HepG2 (cell line): ENCODE data around the gene GATAD2B. TPM values are rescaled to one million over a fixed set of nuclear protein-coding genes. Genes with fewer than 3 reads are reported as not detected.

Source experiments
- ATAC-seq: fragments of 200-7000 bp; cut with Tn5 transposase; 3 replicates; pipeline ENCODE4 v1.9.1; 2020; ENCODE audit warnings: mild to moderate bottlenecking, moderate library complexity
- BruUV-seq: library from RNA; stranded (reverse); fragments of 400-500 nt; replicated peaks from 2 replicates; lab custom pipeline; 2021; lab: Mats Ljungman, UMichigan
- CTCF ChIA-PET: fragments of 300-600 bp; formaldehyde crosslinking; extraction: SDS; loops from one replicate; lab custom pipeline; 2021; ENCODE audit warnings: low total read pairs, inconsistent platforms, low intra/inter-chr PET ratio; lab: Yijun Ruan, JAX
- POLR2A ChIA-PET: fragments of 350-600 bp; sonication (Branson Sonifier 250); formaldehyde crosslinking; loops from one replicate; lab custom pipeline; 2020; ENCODE audit warnings: antibody characterized with exemption, inconsistent platforms; lab: Yijun Ruan, JAX
- DNase-seq: peaks from one replicate; pipeline ENCODE4 v3.0.0-alpha.2; 2015; ENCODE audit warnings: low spot score
- FAIRE-seq: peaks from 3 replicates; lab custom pipeline; 2011; peaks lifted over from hg19 to GRCh38; lab: Jason Lieb, UNC
- H2AFZ ChIP-seq: one replicate; pipeline ENCODE4 v1.6.1; 2011; ENCODE audit warnings: low read length, inconsistent platforms
- H3K27ac ChIP-seq: fragments of 300-600 bp; 3 replicates; pipeline ENCODE4 v1.8.0; 2011; ENCODE audit warnings: mixed run types, mild to moderate bottlenecking, mixed read lengths, low read length, inconsistent platforms; ENCODE audit not compliant: insufficient read depth; ENCODE audit errors: extremely low read length
- H3K27me3 ChIP-seq, 2 experiments: fragments of 200-600 bp in 1 of 2; 2 replicates in 1 of 2; 3 replicates in 1 of 2; pipeline versions ENCODE4 v1.6.0 to v1.8.0; 2011; ENCODE audit warnings: low read length in 2 of 2, mild to moderate bottlenecking in 2 of 2, moderate library complexity in 2 of 2, inconsistent platforms in 1 of 2; ENCODE audit not compliant: insufficient read depth in 2 of 2, control insufficient read depth in 1 of 2
- H3K36me3 ChIP-seq, 2 experiments: fragments of 200-600 bp in 1 of 2; replicated peaks in 1 of 2; 2 replicates in 1 of 2; 3 replicates in 1 of 2; pipeline versions ENCODE4 v1.5.1 to v1.8.0; 2011; ENCODE audit warnings: low read length in 2 of 2, inconsistent platforms in 1 of 2; ENCODE audit not compliant: insufficient read depth in 2 of 2, control insufficient read depth in 1 of 2
- H3K4me1 ChIP-seq: 2 replicates; pipeline ENCODE4 v1.5.1; 2012; ENCODE audit warnings: low read length, inconsistent platforms; ENCODE audit not compliant: insufficient read depth
- H3K4me2 ChIP-seq: 2 replicates; pipeline ENCODE4 v1.6.0; 2011; ENCODE audit warnings: low read depth, low read length, inconsistent platforms
- H3K4me3 ChIP-seq, 3 experiments: fragments of 200-600 bp in 1 of 3; sonication (generic), shearing (Covaris generic) in 1 of 3; replicated peaks in 1 of 3; 2 replicates each; pipeline ENCODE4 v1.5.1; 2011 to 2016; ENCODE audit warnings: low read length in 3 of 3, inconsistent platforms in 2 of 3, low read depth in 2 of 3, mild to moderate bottlenecking in 2 of 3, control low read depth in 1 of 3, mixed read lengths in 1 of 3; ENCODE audit not compliant: insufficient read depth in 1 of 3
- H3K79me2 ChIP-seq: one replicate; pipeline ENCODE4 v1.6.1; 2011; ENCODE audit warnings: low read length, inconsistent platforms; ENCODE audit not compliant: insufficient read depth
- H3K9ac ChIP-seq: 2 replicates; pipeline ENCODE4 v1.6.0; 2011; ENCODE audit warnings: mild to moderate bottlenecking, low read depth, low read length, inconsistent platforms; ENCODE audit not compliant: insufficient read depth
- H3K9me3 ChIP-seq: 2 replicates; pipeline ENCODE4 v1.5.1; 2012; ENCODE audit warnings: mild to moderate bottlenecking, low read length
- H4K20me1 ChIP-seq: 2 replicates; pipeline ENCODE4 v1.6.0; 2011; ENCODE audit warnings: inconsistent platforms, mild to moderate bottlenecking, low read length, moderate library complexity; ENCODE audit not compliant: insufficient read depth
- ASH2L ChIP-seq: fragments of 300-600, 200-600 bp; sonication (generic); IDR thresholded peaks from 2 replicates; pipeline ENCODE4 v1.7.0; 2017; ENCODE audit warnings: low read depth, mild to moderate bottlenecking, moderate library complexity, mixed read lengths, low read length; ENCODE audit not compliant: insufficient read length
- BRCA1 ChIP-seq: sonication (generic); formaldehyde crosslinking; IDR thresholded peaks from 2 replicates; pipeline ENCODE4 v1.4.0; 2020; ENCODE audit warnings: missing genetic modification reagents
- FOXC1 ChIP-seq: sonication (generic); formaldehyde crosslinking; IDR thresholded peaks from 2 replicates; pipeline ENCODE4 v1.8.0; 2022; ENCODE audit warnings: mild to moderate bottlenecking, missing genetic modification reagents, borderline replicate concordance
- GFI1 ChIP-seq: sonication (generic); formaldehyde crosslinking; IDR thresholded peaks from 2 replicates; pipeline ENCODE4 v1.5.0; 2020; ENCODE audit warnings: missing genetic modification reagents, mild to moderate bottlenecking, borderline replicate concordance
- HNRNPUL1 ChIP-seq: fragments of 200-400 bp; formaldehyde crosslinking; IDR thresholded peaks from 2 replicates; pipeline ENCODE4 v1.6.1; 2017; ENCODE audit warnings: low read depth, mild to moderate bottlenecking, low read length, moderate library complexity
- RAD51 ChIP-seq: fragments of 450-650 bp; IDR thresholded peaks from 2 replicates; pipeline ENCODE4 v1.6.1; 2016; ENCODE audit warnings: borderline replicate concordance
- RNF219 ChIP-seq: sonication (generic); formaldehyde crosslinking; IDR thresholded peaks from 2 replicates; pipeline ENCODE4 v1.5.0; 2020; ENCODE audit warnings: mild to moderate bottlenecking, missing genetic modification reagents
- ZNF367 ChIP-seq: sonication (generic); formaldehyde crosslinking; IDR thresholded peaks from 2 replicates; pipeline ENCODE4 v1.4.0; 2020; ENCODE audit warnings: missing genetic modification reagents, borderline replicate concordance
- ZNF430 ChIP-seq: sonication (generic); formaldehyde crosslinking; IDR thresholded peaks from 2 replicates; pipeline ENCODE4 v1.9.0; 2021; ENCODE audit warnings: mild to moderate bottlenecking, missing genetic modification reagents
- ZNF572 ChIP-seq: sonication (generic); formaldehyde crosslinking; IDR thresholded peaks from 2 replicates; pipeline ENCODE4 v1.5.1; 2020; ENCODE audit warnings: mild to moderate bottlenecking, missing genetic modification reagents
- ZNF605 ChIP-seq: sonication (generic); formaldehyde crosslinking; IDR thresholded peaks from 2 replicates; pipeline ENCODE4 v1.8.0; 2022; ENCODE audit warnings: mild to moderate bottlenecking, missing genetic modification reagents
- ZNF850 ChIP-seq: sonication (generic); formaldehyde crosslinking; conservative IDR thresholded peaks from 2 replicates; pipeline ENCODE4 v1.9.0; 2021; ENCODE audit warnings: mild to moderate bottlenecking, missing genetic modification reagents
- WGBS: methylation state at CpG from one replicate; pipeline ENCODE4 v1.1.6; 2017; ENCODE audit warnings: low lambda C conversion rate; 5-methylcytosine and 5-hydroxymethylcytosine counted together
- in situ Hi-C: cut with HindIII; loops from 2 replicates; pipeline ENCODE4 v1.10.0; 2017; ENCODE audit warnings: low pct_unique_long_range_greater_than_20kb; ENCODE audit not compliant: extremely low pct_ligation_motif_present
- intact Hi-C: fragments of 100-400 bp; cut with micrococcal nuclease; formaldehyde crosslinking; loops from one replicate; pipeline ENCODE4 v1.10.0; 2022; ENCODE audit not compliant: unreplicated experiment
- polyA plus RNA-seq, 8 experiments: library from polyadenylated mRNA; depleted of rRNA in 3 of 8; stranded (reverse) in 7 of 8; unstranded in 1 of 8; fragments of >200 nt; fragmentation: Illumina TruSeq in 4 of 8; extraction: Trizol in 4 of 8; gene quantifications; 2 replicates each; pipeline versions ENCODE4 v1.2.1 to v1.2.3, GENCODE V29; 2011 to 2016; ENCODE audit warnings: low read depth in 4 of 8, missing spikeins in 1 of 8, mixed read lengths in 1 of 8; ENCODE audit not compliant: insufficient read depth in 1 of 8
- total RNA-seq, 5 experiments: library from RNA; depleted of rRNA; stranded (reverse); fragments of >200 nt; fragmentation: Illumina TruSeq; extraction: Trizol; gene quantifications; 2 replicates each; pipeline ENCODE4 v1.2.3, GENCODE V29; 2016; ENCODE audit warnings: low read depth in 1 of 5
- TF ChIP-seq, protein P1 (sequence below): sonication (generic); formaldehyde crosslinking; IDR thresholded peaks from 2 replicates; pipeline ENCODE4 v1.8.0; 2023; ENCODE audit warnings: mild to moderate bottlenecking, missing genetic modification reagents
- TF ChIP-seq, protein P2 (sequence below): sonication (generic); formaldehyde crosslinking; IDR thresholded peaks from 2 replicates; pipeline ENCODE4 v1.8.0; 2022; ENCODE audit warnings: low read depth, missing genetic modification reagents

Gene GATAD2B
- total and polyA plus RNA-seq, 2 of the 13 experiments (the other 11 are each of a cell fraction or from before 2014, with no cell fraction given), result 3.2 to 5.2 TPM

GRCh38 chr1:153928245-153928644 is 5.5 kb upstream of the GATAD2B start:
- POLR2A ChIA-PET, result interaction anchor here (1.7 to 2.2 kb wide), 2 partner anchors 18 to 25 kb away, joined by 6 to 8 read pairs; partner anchors contain the start of gene DENND4B
- CTCF ChIA-PET, result no interaction called here
- no peak for FAIRE-seq
- no peaks in the 10 kb centered on the region for H3K79me2 ChIP-seq
- peaks cover 9% of the 10 kb centered on the region; the same call in 1 of the 2 replicates for H3K4me1 ChIP-seq
- ATAC-seq, result no peak
- no peaks in the 10 kb centered on the region for H4K20me1 ChIP-seq
- no peak overlapping the region for H3K4me2 ChIP-seq
- TF ChIP-seq BRCA1 (CRISPR knock-in tag), result no peak
- no peak for TF ChIP-seq FOXC1
- TF ChIP-seq, protein P1, sequence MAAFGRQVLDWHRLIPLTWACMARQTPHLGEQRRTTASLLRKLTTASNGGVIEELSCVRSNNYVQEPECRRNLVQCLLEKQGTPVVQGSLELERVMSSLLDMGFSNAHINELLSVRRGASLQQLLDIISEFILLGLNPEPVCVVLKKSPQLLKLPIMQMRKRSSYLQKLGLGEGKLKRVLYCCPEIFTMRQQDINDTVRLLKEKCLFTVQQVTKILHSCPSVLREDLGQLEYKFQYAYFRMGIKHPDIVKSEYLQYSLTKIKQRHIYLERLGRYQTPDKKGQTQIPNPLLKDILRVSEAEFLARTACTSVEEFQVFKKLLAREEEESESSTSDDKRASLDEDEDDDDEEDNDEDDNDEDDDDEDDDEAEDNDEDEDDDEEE (CRISPR knock-in tag), result no peak
- no peak for TF ChIP-seq HNRNPUL1
- TF ChIP-seq GFI1 (CRISPR knock-in tag), result no peak
- TF ChIP-seq ZNF572, result no peak
- no peak for TF ChIP-seq ZNF850 (CRISPR knock-in tag)
- no peak for TF ChIP-seq ZNF605
- no peak for TF ChIP-seq ZNF430
- no peak for TF ChIP-seq RAD51
- TF ChIP-seq, protein P2, sequence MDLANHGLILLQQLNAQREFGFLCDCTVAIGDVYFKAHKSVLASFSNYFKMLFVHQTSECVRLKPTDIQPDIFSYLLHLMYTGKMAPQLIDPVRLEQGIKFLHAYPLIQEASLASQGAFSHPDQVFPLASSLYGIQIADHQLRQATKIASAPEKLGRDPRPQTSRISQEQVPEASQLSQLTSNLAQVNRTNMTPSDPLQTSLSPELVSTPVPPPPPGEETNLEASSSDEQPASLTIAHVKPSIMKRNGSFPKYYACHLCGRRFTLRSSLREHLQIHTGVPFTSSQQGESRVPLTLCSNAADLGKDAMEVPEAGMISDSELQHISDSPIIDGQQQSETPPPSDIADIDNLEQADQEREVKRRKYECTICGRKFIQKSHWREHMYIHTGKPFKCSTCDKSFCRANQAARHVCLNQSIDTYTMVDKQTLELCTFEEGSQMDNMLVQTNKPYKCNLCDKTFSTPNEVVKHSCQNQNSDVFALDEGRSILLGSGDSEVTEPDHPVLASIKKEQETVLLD (CRISPR knock-in tag), result no peak
- TF ChIP-seq ASH2L, result no peak
- TF ChIP-seq RNF219, result no peak
- no peak for TF ChIP-seq ZNF367
- no peak overlapping the region for H2AFZ ChIP-seq
- no peaks in the 10 kb centered on the region for H3K9me3 ChIP-seq
- 100% methylated on average over 1 of the region's 1 CpG for WGBS
- no peak overlapping the region for H3K9ac ChIP-seq
- H3K4me3 ChIP-seq, result no peak overlapping the region
- BruUV-seq, result no TSS peak
- no peaks in the 10 kb centered on the region; a peak in 1 of 5 replicates for H3K27me3 ChIP-seq
- in situ Hi-C loops (no loop called here), intact Hi-C loops (no loop called here)
- DNase-seq, result no peak
- peaks cover 6 to 17% of the 10 kb centered on the region in 2 experiments; a peak in 3 of 5 replicates for H3K36me3 ChIP-seq
- no peak overlapping the region for H3K27ac ChIP-seq
